NCI-H1436 treated with DMSO at 0.1 percent for 48 hours (cell line): Measurements from ENCODE around the gene TAS2R14.

ENCODE experiments used
- DNase-seq: peaks from one replicate; lab custom pipeline; 2025; lab: John Stamatoyannopoulos, UW

Gene TAS2R14, protein sequence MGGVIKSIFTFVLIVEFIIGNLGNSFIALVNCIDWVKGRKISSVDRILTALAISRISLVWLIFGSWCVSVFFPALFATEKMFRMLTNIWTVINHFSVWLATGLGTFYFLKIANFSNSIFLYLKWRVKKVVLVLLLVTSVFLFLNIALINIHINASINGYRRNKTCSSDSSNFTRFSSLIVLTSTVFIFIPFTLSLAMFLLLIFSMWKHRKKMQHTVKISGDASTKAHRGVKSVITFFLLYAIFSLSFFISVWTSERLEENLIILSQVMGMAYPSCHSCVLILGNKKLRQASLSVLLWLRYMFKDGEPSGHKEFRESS

DNA sequence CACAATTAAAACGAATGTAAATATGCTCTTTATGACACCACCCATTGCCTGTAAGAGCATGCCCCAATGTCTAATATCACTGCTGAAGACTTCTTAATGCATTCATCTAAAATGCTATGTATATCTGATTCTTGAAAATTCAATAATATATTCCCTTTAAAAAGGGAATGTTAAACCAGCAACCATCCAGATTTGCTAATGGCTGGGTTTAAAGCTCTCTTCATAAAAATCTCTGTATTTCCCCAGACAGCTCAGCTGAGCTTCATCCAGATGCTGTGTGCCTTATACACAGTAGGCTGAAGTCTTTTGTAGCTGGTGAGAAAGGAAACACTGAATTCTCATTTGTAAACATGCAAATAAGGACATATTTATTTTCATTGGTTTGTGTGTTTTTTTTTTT, at the start of gene TAS2R14:
TAS2R14 (minus strand) TSS at position 101 of the 400 bp plus-strand sequence; CDS start at position 45, 56 bp downstream.
- no peak for DNase-seq

DNA sequence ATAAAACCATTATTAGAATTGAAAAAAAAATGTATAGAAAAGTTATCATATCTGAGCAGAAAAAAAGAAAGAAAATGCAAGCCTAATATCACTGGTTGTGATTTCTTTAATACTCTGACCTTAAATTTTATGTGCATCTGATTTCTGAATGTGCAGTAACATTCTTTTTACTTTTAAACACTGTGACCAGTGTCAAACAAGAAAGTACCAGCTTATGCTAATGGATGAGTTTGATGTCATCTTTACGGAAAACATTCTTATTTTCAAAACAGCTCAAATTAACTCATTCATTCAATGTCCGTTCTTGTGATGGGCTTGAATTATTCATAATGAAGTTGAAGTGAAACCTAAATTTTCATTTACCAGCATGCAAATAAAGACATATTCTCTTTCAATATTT, 47.7 kb upstream of the TAS2R14 start, which contains the start of gene TAS2R50:
TAS2R50 (minus strand) TSS at position 101 of the 400 bp plus-strand sequence; CDS start at position 49, 52 bp downstream.
- DNase-seq: no peak

DNA sequence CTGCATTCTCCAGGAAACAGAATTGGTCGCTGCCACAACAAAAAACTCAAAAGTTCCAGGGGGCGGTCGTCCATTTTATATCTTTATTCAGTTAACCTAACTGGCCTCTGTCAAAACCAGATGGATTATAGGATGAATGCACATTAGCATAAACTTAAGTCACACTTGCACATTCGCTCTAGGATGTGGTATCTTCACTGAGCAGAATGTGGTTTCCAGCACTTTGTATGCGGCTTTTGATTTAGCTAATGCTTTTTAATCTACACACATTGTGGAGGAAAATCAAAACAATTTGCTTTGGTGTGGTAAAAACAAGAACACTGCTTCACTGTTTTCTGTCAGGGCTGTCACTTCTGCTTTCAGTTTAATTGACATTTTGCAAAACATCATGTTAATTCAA, 43.2 kb upstream of the TAS2R14 start:
- no peak for DNase-seq

- DNase-seq: no peak
Observed at GRCh38 chr12:10974965-10975364, 35.9 kb upstream of the TAS2R14 start.

DNA sequence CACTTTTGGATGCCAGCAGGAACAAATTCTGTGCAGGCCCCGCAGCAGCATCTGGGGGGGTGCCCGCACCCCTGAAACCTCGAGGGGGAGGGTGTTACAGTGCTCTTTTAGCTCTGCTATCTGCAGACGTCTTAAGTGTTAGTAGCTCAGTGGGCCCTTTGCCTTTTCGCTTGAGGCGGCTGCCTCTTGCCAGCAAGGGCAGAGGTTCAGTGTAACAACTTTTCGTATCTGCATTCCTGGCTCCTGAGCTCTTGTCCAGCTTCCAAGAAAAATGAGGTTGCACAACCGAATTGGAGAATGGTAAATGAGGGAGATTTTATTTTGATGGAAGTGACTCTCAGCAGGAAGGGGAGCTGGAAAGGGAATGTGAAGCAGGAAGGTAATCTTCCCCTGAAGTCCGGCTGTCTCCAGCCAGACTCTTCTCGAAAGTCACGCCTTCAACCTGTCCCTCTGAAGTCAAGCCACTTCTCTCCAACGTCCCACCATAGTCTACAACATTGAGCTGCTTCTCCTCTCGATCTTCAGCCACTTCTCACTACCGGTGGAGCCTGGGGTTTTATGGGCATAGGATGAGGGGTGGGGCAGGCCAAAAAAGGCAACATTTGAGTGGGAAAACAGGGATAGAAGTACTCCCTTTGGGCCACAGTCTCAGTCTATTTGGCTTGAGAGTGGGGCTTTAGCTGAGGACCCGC, 29.8 kb upstream of the TAS2R14 start:
- no peak for DNase-seq

- DNase-seq: no peak
Observed at GRCh38 chr12:10967409-10967808, 28.3 kb upstream of the TAS2R14 start.

DNA sequence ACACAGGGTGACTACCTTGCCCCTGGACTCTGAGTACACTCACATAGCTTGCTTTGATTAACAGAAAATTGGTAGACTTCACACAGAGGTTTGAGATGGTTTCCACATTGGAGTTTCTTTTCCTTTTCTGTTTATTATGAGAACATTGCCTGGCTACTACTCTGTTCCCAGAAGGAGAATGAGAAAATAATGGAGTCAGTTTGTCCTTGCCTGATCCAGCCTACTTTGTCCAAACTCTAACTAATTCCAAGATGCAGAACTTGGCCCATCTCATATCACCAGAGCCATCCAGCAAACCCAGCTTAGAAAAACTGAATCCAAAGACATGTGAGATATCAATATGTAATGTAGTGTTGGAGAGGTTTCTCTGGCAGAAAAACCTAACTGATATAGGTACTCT, 27.3 kb upstream of the TAS2R14 start:
- no peak for DNase-seq

GRCh38 chr12:10965476-10965875, 26.4 kb upstream of the TAS2R14 start:
- no peak for DNase-seq

DNA sequence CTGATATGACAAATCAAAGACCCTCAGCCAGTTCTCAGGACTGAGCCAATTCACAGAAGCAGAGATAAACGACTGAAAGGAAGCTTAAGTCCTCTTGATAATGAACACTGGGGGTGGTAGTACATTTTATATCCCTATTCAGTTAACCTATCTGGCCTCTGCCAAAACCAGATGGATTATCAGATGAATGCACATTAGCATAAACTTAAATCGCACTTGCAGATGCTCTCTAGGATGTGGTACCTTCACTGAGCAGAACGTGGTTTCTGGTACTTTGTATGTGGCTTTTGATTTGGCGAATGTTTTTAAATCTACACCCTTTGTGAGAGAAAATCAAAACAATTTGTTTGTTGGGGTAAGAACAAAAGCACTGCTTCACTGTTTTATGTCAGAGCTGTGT, 21.1 kb upstream of the TAS2R14 start:
- no peak for DNase-seq

GRCh38 chr12:10959804-10960203, 20.7 kb upstream of the TAS2R14 start:
- DNase-seq: no peak

DNA sequence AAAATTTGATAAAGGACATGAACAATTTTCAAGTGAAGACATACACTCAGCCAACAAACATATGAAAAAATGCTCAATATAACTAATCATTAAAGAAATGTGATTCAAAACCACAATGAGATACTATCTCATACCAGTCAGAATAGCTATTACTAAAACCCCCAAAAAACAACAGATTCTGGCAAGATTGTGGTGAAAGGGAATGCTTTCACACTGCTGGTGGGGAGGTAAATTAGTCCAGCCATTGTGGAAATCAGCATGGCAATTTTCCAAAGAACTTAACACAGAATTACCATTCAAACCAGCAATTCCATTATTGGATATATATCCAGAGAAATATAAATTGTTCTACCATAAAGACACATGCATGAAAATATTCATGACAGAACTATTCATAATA, 18.7 kb upstream of the TAS2R14 start:
- DNase-seq: no peak

- no peak for DNase-seq
Observed at GRCh38 chr12:10956085-10956484, 17.0 kb upstream of the TAS2R14 start.

- DNase-seq: no peak
Observed at GRCh38 chr12:10952645-10953044, 13.6 kb upstream of the TAS2R14 start.

GRCh38 chr12:10943167-10943566, 4.1 kb upstream of the TAS2R14 start:
- no peak for DNase-seq

DNA sequence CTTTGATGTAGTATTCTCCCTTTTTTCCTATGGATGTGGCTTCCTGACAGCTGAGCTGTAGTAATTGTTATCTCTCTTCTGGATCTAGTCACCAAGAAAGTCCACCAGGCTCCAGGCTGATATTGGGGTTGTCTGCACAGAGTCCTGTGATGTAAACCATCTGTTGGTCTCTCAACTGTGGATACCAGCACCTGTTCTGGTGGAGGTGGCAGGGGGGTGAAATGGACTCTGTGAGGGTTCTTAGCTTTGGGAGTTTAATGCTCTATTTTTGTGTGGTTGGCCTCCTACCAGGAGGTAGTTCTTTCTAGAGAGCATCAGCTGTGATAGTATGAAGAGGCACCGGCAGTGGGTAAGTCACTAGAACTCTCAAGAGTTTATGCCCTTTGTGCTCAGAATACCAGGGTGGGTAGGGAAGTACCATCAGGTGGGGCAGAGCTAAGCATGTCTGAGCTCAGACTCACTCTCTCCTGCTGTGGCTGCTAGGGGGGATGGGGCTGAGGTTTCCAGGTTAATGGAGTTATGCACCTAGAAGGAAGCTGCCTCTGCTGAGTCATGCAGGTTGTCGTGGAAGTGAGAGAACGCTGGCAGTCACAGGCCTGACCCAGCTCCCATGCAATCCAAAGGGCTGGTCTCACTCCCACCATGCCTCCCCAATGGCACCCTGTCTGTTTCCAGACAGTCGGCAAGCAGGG, 3.0 kb upstream of the TAS2R14 start:
- no peak for DNase-seq

- no peak for DNase-seq
Observed at GRCh38 chr12:10941369-10941768, 2.3 kb upstream of the TAS2R14 start.

- no peak for DNase-seq
Observed at GRCh38 chr12:10940389-10940788, 1.3 kb upstream of the TAS2R14 start.

DNA sequence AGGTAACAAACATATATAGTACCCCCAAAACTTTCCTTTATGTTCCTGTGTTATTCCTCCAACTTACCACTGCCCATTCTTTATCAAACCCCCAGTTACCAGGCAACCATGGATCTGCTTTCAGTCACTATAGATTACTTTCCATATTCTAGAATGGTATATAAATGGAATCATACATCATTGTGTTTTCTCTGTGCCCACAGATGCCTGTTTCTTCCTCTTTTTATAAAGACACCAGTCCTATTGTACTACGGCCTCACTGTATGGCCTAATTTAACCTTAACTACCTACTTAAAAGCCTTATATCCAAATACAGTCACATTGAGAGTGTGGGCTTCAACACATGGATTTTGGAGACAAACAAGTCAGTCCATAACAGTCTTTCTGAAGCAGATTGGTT, 2.6 kb downstream of the TAS2R14 start:
- no peak for DNase-seq

GRCh38 chr12:10928746-10929286, 10.2 kb downstream of the TAS2R14 start, which contains the start of gene PRH2:
TSS of gene PRH2 (plus strand) at chr12:10929236. CDS start at chr12:10929274, 38 bp downstream.
- DNase-seq: no peak

DNA sequence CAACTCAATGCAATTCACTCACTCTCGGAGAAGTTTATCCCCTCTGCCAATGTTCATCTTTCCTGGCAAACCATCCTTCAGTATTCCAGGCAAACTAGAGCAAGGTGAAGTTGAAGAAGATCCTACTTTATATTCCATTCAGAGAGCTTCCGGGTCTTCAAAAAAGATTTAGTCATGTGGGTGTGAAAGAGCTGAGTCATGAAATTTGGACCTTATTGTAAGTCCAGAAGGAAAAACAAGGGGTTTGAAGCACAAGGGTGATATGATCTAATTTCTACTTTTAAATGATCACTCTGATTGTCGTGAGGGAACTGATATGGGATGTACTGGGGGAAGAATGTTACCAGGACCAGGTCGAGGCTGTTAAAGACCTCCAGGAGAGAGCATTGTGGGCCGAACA, 12.8 kb downstream of the TAS2R14 start:
- no peak for DNase-seq

GRCh38 chr12:10919809-10920208, 19.3 kb downstream of the TAS2R14 start:
- DNase-seq: no peak

GRCh38 chr12:10910380-10910779, 28.7 kb downstream of the TAS2R14 start:
- no peak for DNase-seq

DNA sequence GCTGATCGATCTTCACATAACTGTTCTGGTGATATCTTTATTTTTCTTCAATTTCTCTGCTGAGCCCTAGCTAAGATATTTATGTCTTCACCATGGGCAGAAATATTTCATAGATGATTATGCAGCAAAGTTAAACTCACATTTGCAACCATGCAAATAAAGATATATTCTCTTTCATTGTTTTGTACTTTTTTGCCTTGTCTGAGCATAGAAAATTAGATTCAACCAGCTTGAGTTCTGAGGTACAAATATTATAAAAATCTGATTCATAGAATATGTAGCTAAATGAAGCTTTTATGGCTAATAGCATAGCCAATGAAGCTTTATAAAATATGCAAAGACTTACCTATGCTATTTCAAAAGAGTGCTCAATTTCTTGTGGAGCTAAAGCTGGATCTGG, 29.6 kb downstream of the TAS2R14 start, which contains the start of gene TAS2R13:
TAS2R13 (minus strand) TSS at position 101 of the 400 bp plus-strand sequence. CDS start 264 bp downstream, outside the sequence.
- DNase-seq: no peak
